ENCODE data around the gene POLR2H.

The POLR2H gene

DNA sequence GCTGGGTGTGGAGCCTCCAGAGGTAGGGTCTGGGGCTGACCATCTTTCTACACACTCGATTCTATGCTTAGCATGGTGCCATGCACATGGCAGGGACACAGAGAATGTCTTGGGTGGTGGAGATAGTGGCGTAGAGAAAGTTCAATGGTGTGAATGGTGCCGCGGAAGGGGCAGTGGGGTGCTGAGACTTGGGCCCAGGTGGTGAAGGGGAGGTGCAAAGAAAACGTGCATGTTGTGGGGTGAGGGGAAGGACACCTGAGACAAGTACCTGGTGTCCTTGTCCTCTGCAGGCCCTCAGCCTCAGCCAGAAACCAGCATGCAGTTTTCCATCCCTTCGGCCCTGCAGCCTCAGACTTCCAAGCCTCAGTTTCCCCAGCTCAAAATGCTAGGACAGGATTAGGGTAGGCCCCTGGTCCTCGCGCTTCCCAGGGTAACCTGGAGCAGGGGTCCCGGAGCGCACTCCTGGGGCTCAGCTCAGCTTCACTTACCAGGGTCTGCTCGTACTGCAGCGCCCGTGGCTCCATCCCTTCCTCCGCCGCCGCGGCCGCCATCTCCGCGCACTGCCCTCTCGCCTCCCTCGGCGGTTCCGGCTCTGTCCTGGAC lies 480 bp upstream of the POLR2H start:
- DNase-seq (ENCODE audit: low read depth in 2 of 2): no peak
- TF ChIP-seq, protein P1, sequence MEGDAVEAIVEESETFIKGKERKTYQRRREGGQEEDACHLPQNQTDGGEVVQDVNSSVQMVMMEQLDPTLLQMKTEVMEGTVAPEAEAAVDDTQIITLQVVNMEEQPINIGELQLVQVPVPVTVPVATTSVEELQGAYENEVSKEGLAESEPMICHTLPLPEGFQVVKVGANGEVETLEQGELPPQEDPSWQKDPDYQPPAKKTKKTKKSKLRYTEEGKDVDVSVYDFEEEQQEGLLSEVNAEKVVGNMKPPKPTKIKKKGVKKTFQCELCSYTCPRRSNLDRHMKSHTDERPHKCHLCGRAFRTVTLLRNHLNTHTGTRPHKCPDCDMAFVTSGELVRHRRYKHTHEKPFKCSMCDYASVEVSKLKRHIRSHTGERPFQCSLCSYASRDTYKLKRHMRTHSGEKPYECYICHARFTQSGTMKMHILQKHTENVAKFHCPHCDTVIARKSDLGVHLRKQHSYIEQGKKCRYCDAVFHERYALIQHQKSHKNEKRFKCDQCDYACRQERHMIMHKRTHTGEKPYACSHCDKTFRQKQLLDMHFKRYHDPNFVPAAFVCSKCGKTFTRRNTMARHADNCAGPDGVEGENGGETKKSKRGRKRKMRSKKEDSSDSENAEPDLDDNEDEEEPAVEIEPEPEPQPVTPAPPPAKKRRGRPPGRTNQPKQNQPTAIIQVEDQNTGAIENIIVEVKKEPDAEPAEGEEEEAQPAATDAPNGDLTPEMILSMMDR (IDR thresholded peaks at IDR 0.05; ENCODE audit: low read depth, low read length): no peak
- H3K4me3 ChIP-seq (replicated peaks in 1 of 2; ENCODE audit: low read depth in 2 of 2, low read length in 2 of 2): peak overlapping the region; percentile 74 to 81

DNA sequence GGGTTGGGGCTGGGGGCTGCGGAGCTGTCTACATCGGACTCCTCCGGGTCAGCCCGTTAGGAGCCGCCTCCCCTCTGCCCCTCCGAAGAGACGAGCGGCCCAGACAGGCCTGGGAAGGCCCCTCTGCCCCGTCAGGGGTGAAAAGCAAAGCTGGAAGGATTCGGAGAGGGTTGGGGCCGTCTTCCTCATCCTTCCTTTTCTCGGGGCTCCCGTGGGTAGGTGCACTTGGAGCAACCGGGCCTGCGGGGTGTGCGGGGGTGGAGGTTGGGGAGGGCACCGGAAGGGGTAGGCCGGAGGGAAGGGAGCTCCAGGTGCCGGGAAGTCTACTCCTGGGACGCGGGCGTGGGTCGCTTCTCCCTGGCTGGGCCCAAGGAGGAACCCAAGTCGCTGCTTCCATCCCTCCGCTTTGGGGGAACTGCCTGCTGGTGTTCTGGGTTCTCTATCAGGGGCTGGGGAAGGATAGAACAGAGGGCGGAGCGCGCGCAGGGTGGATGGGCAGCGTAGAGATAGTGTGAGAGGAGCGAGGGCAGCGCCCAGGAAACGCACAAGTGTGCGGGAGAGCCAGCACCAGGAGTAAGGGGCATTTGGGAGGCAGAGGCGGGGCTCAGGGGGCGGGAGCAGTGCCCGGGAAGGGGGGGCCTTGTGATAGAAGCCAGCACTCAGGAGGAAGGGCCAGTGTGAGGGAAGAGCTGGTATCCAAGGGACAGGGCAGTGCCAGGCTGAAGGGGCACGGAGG lies 590 bp downstream of the POLR2H start:
- DNase-seq (ENCODE audit: low read depth in 2 of 2): peak; percentile 60 to 66
- H3K4me3 ChIP-seq (replicated peaks in 1 of 2; ENCODE audit: low read depth in 2 of 2, low read length in 2 of 2): peak overlapping the region; percentile 81 to 83
- TF ChIP-seq, protein P1 (IDR thresholded peaks at IDR 0.05; ENCODE audit: low read depth, low read length): no peak

DNA sequence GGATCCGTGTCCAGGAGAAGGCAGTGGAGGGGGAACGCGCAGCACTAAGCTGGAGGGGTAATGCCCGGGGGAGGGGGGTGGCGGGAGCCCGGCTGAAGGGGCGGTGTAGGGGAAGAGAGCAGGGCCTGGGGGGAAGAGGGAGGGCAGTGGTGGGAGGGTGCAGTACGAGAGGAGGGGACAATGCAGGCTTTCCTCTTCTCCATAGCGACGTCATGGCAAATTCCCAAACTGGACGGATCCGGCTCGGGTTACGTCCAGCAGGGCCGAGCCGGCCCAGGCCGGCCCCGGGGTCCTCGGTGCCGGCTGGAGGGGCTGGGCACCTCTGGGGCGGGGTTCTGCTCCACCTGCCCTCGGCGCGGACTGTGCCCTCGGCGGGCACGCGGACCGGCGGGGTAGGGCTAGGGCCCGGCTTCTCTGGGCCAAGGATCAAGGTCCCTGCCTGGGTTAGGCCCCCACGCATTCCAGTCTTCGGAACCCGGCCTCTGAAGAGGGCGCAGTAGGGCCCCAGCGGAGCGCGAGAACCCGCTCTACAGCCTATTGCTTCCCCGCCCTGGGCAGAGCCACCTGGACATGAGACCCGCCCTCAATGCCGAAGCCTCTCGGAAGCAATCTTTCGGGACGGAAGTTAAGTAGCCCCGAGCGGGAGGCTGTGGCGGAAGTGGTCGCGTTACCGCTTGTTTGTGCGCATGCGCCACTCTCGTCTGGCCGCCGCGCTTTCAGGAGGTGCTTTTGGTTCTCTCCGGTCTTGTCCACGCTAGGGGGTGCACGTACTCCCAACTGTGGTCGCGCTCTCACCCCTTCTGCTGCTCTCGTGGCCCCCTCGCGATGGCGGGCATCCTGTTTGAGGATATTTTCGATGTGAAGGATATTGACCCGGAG lies 1.4 kb downstream of the POLR2H start:
- DNase-seq (ENCODE audit: low read depth in 2 of 2): peak; percentile 98
- peak overlapping the region; percentile 81 to 83 for H3K4me3 ChIP-seq (replicated peaks in 1 of 2; ENCODE audit: low read depth in 2 of 2, low read length in 2 of 2)
- TF ChIP-seq, protein P1 (IDR thresholded peaks at IDR 0.05; ENCODE audit: low read depth, low read length): peak; percentile 68

DNA sequence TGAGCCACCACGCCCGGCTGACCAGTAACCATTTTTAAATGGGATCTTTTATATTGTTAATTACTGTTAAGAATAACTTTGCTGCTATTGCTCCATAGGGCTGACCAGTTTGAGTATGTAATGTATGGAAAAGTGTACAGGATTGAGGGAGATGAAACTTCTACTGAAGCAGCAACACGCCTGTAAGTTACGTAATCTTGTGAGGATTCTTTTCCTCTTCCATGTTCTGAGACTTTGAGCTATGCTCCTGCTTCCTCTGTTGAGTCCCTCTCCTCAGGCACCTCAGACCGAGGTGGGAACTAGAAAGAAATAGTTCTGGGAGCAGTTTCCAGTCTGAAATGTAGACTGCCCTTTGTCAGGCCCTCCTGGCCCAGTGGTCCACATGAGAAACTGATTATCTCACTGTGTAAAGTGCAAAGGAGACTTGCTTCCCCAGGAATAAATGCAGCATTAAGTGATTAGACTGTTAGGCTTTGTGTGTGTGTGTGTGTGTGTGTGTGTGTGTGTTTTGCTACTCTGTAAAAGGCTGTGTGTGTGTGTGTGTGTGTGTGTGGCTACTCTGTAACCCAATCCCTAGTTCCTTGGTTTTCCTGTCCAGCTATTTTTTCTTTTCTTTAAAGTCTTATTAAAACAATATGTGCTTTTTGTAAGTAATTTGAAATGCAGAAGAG lies 5.2 kb downstream of the POLR2H start:
- DNase-seq (ENCODE audit: low read depth in 2 of 2): peak in 1 of 2 donors; percentile 68
- TF ChIP-seq, protein P1 (IDR thresholded peaks at IDR 0.05; ENCODE audit: low read depth, low read length): no peak
- no peak overlapping the region for H3K4me3 ChIP-seq (replicated peaks in 1 of 2; ENCODE audit: low read depth in 2 of 2, low read length in 2 of 2)

DNA sequence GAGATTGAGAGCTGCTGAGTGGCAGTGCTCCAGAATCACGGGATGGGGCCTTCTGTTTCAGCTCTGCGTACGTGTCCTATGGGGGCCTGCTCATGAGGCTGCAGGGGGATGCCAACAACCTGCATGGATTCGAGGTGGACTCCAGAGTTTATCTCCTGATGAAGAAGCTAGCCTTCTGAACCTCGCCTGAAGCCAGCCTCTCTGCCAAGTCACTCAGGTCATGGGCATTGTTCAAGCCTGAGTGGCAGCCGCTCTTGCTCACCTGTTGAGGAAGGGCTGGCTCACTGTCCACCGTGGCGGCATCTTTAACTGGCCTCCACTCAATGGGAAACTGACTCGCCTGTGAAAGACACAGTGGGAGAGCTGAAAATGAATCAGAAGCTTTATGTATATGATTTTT lies 6.6 kb downstream of the POLR2H start:
- no peak overlapping the region for H3K4me3 ChIP-seq (replicated peaks in 1 of 2; ENCODE audit: low read depth in 2 of 2, low read length in 2 of 2)
- DNase-seq (ENCODE audit: low read depth in 2 of 2): no peak
- TF ChIP-seq, protein P1 (IDR thresholded peaks at IDR 0.05; ENCODE audit: low read depth, low read length): no peak

DNA sequence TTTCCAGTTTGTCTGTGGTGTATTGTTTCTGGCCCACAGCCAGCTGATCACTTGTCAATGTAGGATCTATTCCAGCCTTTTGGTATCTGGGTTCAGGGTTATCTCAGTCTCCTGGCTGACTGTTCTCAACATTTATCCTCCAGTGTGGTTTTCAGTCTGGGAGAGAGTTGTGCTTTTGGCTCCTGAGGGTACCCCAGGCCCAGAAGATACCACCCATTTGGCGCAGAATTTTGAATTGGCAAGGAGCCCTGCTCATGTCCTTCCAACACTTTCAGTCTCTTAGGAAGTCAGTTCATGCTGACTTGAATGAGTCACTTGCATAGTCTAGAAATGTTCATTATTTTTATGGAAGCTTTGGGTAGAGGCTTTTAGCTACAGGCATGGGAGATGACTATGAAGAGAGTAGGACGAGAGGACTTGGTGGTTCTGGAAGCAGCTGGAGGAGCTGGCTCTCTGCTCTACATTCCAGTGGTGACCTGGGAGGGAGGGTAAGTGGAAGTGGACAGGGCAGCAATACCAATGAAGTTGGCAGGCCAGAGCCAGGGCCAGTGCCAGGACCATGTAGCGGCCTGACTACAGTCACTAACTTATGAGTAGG lies 7.2 kb downstream of the POLR2H start:
- no peak overlapping the region for H3K4me3 ChIP-seq (replicated peaks in 1 of 2; ENCODE audit: low read depth in 2 of 2, low read length in 2 of 2)
- TF ChIP-seq, protein P1 (IDR thresholded peaks at IDR 0.05; ENCODE audit: low read depth, low read length): no peak
- DNase-seq (ENCODE audit: low read depth in 2 of 2): peak; percentile 72 to 81
